Sigmoid colon (tissue), 7 donors: Measurements from ENCODE around the gene CLMN. TPM values are rescaled to one million over a fixed set of nuclear protein-coding genes. Genes with fewer than 3 reads are reported as not detected.

ENCODE experiments used
- DNase-seq: peaks from one replicate; pipeline ENCODE4 v3.0.0-alpha.2; 2019
- H3K27ac ChIP-seq, 4 donors: fragments of 200-600 bp; sonication (generic); one replicate each; pipeline ENCODE4 v1.5.1; 2016 to 2019; ENCODE audit warnings: mild to moderate bottlenecking in 1 of 4
- H3K27me3 ChIP-seq, 3 donors: fragments of 200-600 bp; sonication (generic); one replicate each; pipeline ENCODE4 v1.5.1; 2019; ENCODE audit warnings: mild to moderate bottlenecking in 1 of 3
- H3K36me3 ChIP-seq, 4 donors: fragments of 200-600 bp; sonication (generic); one replicate each; pipeline ENCODE4 v1.5.1; 2016 to 2019
- H3K4me1 ChIP-seq, 4 donors: fragments of 200-600 bp; sonication (generic); one replicate each; pipeline ENCODE4 v1.5.1; 2017 to 2019
- H3K4me3 ChIP-seq, 4 donors: fragments of 200-600 bp; sonication (generic); one replicate each; pipeline ENCODE4 v1.5.1; 2017 to 2019; ENCODE audit warnings: mild to moderate bottlenecking in 2 of 4, moderate library complexity in 1 of 4
- H3K9me3 ChIP-seq, 4 donors: fragments of 200-600 bp in 3 of 4; sonication (generic) in 3 of 4; one replicate each; pipeline versions ENCODE4 v1.5.1 to v1.6.1; 2013 to 2019
- CTCF ChIP-seq, 4 experiments: fragments of 450-650 bp in 3 of 4; fragments of 200-600 bp in 1 of 4; IDR thresholded peaks; one replicate each; pipeline ENCODE4 v1.5.1; 2016 to 2019; ENCODE audit warnings: antibody characterized with exemption in 4 of 4, mild to moderate bottlenecking in 3 of 4, moderate library complexity in 2 of 4
- EP300 ChIP-seq, 4 donors: sonication (generic); formaldehyde crosslinking; IDR thresholded peaks; one replicate each; pipeline ENCODE4 v1.6.1; 2017; ENCODE audit warnings: antibody characterized with exemption in 4 of 4
- POLR2A ChIP-seq, 2 donors: fragments of 450-650 bp; IDR thresholded peaks; one replicate each; pipeline ENCODE4 v1.6.1; 2016; ENCODE audit warnings: antibody characterized with exemption in 2 of 2, mild to moderate bottlenecking in 2 of 2, moderate library complexity in 2 of 2
- POLR2AphosphoS5 ChIP-seq, 4 donors: sonication (generic); formaldehyde crosslinking; IDR thresholded peaks; one replicate each; pipeline ENCODE4 v1.6.1; 2017; ENCODE audit warnings: antibody characterized with exemption in 4 of 4
- WGBS, 2 donors: extraction: QIAGEN DNeasy Blood & Tissue Kit; methylation state at CpG; one replicate each; pipeline ENCODE4 v1.1.7; 2013; 5-methylcytosine and 5-hydroxymethylcytosine counted together
- intact Hi-C: fragments of 100-400 bp; cut with DNase I; formaldehyde crosslinking; loops from one replicate; pipeline ENCODE4 v1.15.1; 2023
- polyA plus RNA-seq, 3 donors: library from polyadenylated mRNA; stranded (reverse); fragments of 200-250 nt; gene quantifications; one replicate each; pipeline ENCODE4 v1.2.3, GENCODE V29; 2013
- total RNA-seq, 4 donors: library from RNA; depleted of rRNA; stranded (reverse); fragments of >200 nt; gene quantifications; one replicate each; pipeline ENCODE4 v1.1.0, GENCODE V29; 2016
- donor health status: healthy with polysubstance abuse.
- donor health status: Bipolar disorder and iron deficiency.
- donor health status: healthy.

Gene CLMN
- total and polyA plus RNA-seq, 7 donors, result 3.5 to 40.2 (median 9.1) TPM

- no peaks in the 10 kb centered on the region for H3K36me3 ChIP-seq
- H3K27me3 ChIP-seq, result no peaks in the 10 kb centered on the region
- 8 to 23% methylated on average over 22 of the region's 22 CpGs for WGBS, 2 donors
- no peak for DNase-seq
- H3K9me3 ChIP-seq, result no peaks in the 10 kb centered on the region
- TF ChIP-seq POLR2AphosphoS5 (IDR thresholded peaks at IDR 0.05), result no peak
- TF ChIP-seq POLR2A (IDR thresholded peaks at IDR 0.05), result no peak
- no peak for TF ChIP-seq CTCF (IDR thresholded peaks at IDR 0.05)
- TF ChIP-seq EP300 (IDR thresholded peaks at IDR 0.05), result no peak
- peaks cover 0 to 33% (median 16%) of the 10 kb centered on the region in 4 donors for H3K4me1 ChIP-seq
- peak overlapping the region; percentile 54 to 77 (median 72) for H3K27ac ChIP-seq
- H3K4me3 ChIP-seq, result peak overlapping the region; percentile 52 to 83 (median 78)
- intact Hi-C loops, result loop anchor here (10.0 kb wide), 1 partner anchor 206 kb away; no protein-coding TSS in a partner anchor
Observed at GRCh38 chr14:95318399-95319311, 1.1 kb downstream of the CLMN start.

- peak overlapping the region in 1 of 4 donors; percentile 83 for H3K4me3 ChIP-seq
- H3K4me1 ChIP-seq, result peaks cover 0 to 33% (median 19%) of the 10 kb centered on the region in 4 donors
- no peaks in the 10 kb centered on the region for H3K9me3 ChIP-seq
- intact Hi-C loops, result loop anchor here (10.0 kb wide), 1 partner anchor 207 kb away; no protein-coding TSS in a partner anchor
- 79 to 88% methylated on average over 3 of the region's 3 CpGs for WGBS, 2 donors
- no peaks in the 10 kb centered on the region for H3K36me3 ChIP-seq
- H3K27ac ChIP-seq, result peak overlapping the region in 3 of 4 donors; percentile 67 to 77 (median 77)
- no peak for TF ChIP-seq EP300 (IDR thresholded peaks at IDR 0.05)
- TF ChIP-seq CTCF (IDR thresholded peaks at IDR 0.05), result no peak
- no peak for TF ChIP-seq POLR2AphosphoS5 (IDR thresholded peaks at IDR 0.05)
- no peak for TF ChIP-seq POLR2A (IDR thresholded peaks at IDR 0.05)
- no peaks in the 10 kb centered on the region for H3K27me3 ChIP-seq
- no peak for DNase-seq
Observed at GRCh38 chr14:95317817-95318343, 1.8 kb downstream of the CLMN start.

- Histone ChIP-seq H3K27me3 (no peaks in the 10 kb centered on the region), H3K9me3 (no peaks in the 10 kb centered on the region), H3K27ac (peak overlapping the region in 2 of 4 donors; percentile 41 to 66), H3K4me1 (peaks cover 0 to 33% (median 21%) of the 10 kb centered on the region in 4 donors), H3K4me3 (no peak overlapping the region), H3K36me3 (no peaks in the 10 kb centered on the region)
- intact Hi-C loops, result loop anchor here (10.0 kb wide), 1 partner anchor 208 kb away; no protein-coding TSS in a partner anchor
- DNase-seq, result no peak
- WGBS, 2 donors, result 77 to 84% methylated on average over 8 of the region's 8 CpGs
- TF ChIP-seq EP300 (IDR thresholded peaks at IDR 0.05), result no peak
- no peak for TF ChIP-seq POLR2A (IDR thresholded peaks at IDR 0.05)
- TF ChIP-seq CTCF (IDR thresholded peaks at IDR 0.05), result no peak
- TF ChIP-seq POLR2AphosphoS5 (IDR thresholded peaks at IDR 0.05), result no peak
Observed at GRCh38 chr14:95316821-95317220, 2.9 kb downstream of the CLMN start.

- Histone ChIP-seq H3K4me1 (peaks cover 0 to 32% (median 21%) of the 10 kb centered on the region in 4 donors), H3K4me3 (no peak overlapping the region), H3K27ac (peak overlapping the region in 3 of 4 donors; percentile 56 to 66 (median 56)), H3K27me3 (no peaks in the 10 kb centered on the region), H3K36me3 (no peaks in the 10 kb centered on the region), H3K9me3 (no peaks in the 10 kb centered on the region)
- 84 to 86% methylated on average over 7 of the region's 7 CpGs for WGBS, 2 donors
- intact Hi-C loops, result loop anchor here (10.0 kb wide), 1 partner anchor 209 kb away; no protein-coding TSS in a partner anchor
- DNase-seq, result no peak
- no peak for TF ChIP-seq POLR2A (IDR thresholded peaks at IDR 0.05)
- TF ChIP-seq EP300 (IDR thresholded peaks at IDR 0.05), result no peak
- no peak for TF ChIP-seq CTCF (IDR thresholded peaks at IDR 0.05)
- TF ChIP-seq POLR2AphosphoS5 (IDR thresholded peaks at IDR 0.05), result no peak
Observed at GRCh38 chr14:95315579-95315978, 4.1 kb downstream of the CLMN start.
